NCI-H69 (cell line): ENCODE results near the gene S1PR4.
"Not testable (repeated sequence)": the region's sequence is repeated elsewhere in the genome, so short reads cannot be mapped to it uniquely, and the experiment has no call there.

Experiments
- DNase-seq: peaks from one replicate; lab custom pipeline; 2025; lab: John Stamatoyannopoulos, UW

Gene S1PR4

GRCh38 chr19:3196064-3196932 lies 17.7 kb downstream of the S1PR4 start:
- DNase-seq = peak; percentile 73

DNA sequence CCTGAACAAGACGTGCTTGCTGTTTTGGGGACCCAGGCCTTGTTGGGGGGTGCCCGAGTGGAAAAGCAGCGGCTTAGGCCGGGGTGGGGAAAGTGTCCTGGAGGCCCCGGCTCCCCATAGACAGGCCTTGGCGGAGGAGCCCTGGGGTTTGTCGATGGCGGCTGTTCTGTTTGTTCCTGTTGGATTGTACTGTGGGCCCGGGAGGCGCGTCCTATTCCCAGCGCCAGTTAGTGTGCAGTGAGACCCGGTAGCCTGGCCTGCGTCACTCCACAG lies 18.3 kb downstream of the S1PR4 start:
- DNase-seq = no peak

GRCh38 chr19:3198901-3199700 lies 20.5 kb downstream of the S1PR4 start:
- DNase-seq = no peak

DNA sequence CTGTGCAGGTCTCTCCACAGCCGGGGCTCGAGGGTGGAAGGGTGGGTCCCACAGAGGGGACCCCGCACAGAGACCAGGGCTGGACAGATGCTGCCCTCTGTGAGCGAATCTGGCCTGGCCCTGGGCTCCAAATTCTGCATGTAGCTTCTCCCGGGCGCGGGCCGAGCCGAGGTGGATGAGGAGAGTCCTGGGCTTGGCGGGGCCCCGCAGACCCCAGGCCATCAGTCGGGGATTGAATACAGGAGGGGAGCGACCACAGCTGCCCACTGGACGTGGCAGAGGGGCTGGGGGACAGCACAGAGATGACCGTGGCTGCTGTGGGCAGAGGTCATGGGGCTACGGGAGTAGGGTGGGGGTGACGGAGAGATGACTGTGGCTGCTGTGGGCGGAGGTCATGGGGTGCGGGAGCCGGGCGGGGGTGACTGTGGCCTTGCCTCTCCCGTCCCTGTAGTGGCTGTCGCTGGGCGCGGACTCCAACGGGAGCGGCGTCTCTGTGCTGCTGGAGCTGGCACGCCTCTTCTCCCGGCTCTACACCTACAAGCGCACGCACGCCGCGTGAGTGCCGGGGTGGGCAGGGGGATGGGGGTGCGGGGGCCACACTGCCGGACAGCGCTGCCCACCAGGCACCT lies 22.6 kb downstream of the S1PR4 start:
- DNase-seq = no peak

- no peak for DNase-seq
These were observed 23.3 kb downstream of the S1PR4 start for GRCh38 chr19:3201911-3202310.

DNA sequence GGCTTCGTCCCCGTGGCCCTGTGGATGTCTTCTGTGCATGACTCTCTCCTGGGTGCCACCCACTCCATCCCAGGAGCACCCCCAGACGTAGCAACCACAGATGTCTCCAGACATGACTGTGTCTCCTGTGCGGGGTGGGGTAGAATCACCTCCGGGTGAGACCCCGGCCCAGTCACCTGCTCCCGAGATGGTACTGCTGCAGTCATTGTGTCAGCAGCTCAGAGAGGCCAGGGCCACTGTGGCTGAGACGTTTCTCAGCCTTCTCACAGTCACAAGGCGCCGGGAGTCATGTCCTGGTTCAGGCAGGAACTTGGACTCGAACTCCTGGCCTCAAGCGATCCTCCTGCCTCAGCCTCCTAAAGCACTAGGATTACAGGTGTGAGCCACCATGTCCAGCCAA lies 23.8 kb downstream of the S1PR4 start:
- no peak for DNase-seq

GRCh38 chr19:3202895-3203294 lies 24.3 kb downstream of the S1PR4 start:
- DNase-seq = not testable (repeated sequence)

- DNase-seq = no peak
These were observed 25.5 kb downstream of the S1PR4 start for GRCh38 chr19:3203805-3204645.

DNA sequence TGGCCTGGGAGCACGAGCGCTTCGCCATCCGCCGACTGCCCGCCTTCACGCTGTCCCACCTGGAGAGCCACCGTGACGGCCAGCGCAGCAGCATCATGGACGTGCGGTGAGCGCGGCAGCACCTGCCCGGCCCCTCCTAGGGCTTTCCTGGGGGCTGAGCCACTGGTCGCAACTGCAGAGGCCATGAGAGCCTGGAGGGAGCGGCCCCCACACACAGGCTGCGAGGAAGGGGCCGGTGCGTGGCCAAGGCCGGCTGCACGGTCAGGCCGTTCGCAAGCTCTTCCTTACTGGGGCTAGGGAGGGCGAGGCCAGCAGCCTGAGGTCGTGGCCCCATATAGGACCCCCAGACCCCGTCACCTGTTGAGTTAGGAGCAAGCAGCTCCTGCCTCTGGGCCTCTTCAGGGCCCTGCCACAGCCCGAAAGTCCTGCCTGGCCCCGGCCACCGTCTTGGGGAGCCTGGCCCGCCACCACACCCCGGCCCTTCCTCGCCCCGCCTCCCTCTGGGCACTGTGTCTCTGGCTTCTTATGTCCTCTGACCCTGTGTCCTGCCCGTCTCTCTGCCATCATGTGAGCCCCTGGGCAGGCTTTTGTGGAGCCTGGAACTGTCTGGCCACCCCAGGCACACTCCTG lies 26.2 kb downstream of the S1PR4 start:
- no peak for DNase-seq

- DNase-seq = no peak
These were observed 27.8 kb downstream of the S1PR4 start for GRCh38 chr19:3206216-3206953.

DNA sequence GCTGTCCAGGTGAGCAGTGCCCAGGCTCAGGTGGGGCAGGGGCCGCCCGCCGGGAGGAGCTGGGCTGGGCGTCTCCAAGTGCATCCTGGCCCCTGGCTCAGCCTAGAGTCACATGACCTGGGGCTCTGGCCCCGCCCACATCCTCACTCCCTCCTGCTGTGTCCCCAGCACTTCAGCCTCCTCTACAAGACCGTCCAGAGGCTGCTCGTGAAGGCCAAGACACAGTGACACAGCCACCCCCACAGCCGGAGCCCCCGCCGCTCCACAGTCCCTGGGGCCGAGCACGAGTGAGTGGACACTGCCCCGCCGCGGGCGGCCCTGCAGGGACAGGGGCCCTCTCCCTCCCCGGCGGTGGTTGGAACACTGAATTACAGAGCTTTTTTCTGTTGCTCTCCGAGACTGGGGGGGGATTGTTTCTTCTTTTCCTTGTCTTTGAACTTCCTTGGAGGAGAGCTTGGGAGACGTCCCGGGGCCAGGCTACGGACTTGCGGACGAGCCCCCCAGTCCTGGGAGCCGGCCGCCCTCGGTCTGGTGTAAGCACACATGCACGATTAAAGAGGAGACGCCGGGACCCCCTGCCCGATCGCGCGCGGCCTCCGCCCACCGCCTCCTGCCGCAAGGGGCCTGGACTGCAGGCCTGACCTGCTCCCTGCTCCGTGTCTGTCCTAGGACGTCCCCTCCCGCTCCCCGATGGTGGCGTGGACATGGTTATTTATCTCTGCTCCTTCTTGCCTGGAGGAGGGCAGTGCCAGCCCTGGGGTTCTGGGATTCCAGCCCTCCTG lies 29.1 kb downstream of the S1PR4 start:
- peak; percentile 16 for DNase-seq

GRCh38 chr19:3208317-3209207 lies 30.0 kb downstream of the S1PR4 start:
- DNase-seq = no peak

DNA sequence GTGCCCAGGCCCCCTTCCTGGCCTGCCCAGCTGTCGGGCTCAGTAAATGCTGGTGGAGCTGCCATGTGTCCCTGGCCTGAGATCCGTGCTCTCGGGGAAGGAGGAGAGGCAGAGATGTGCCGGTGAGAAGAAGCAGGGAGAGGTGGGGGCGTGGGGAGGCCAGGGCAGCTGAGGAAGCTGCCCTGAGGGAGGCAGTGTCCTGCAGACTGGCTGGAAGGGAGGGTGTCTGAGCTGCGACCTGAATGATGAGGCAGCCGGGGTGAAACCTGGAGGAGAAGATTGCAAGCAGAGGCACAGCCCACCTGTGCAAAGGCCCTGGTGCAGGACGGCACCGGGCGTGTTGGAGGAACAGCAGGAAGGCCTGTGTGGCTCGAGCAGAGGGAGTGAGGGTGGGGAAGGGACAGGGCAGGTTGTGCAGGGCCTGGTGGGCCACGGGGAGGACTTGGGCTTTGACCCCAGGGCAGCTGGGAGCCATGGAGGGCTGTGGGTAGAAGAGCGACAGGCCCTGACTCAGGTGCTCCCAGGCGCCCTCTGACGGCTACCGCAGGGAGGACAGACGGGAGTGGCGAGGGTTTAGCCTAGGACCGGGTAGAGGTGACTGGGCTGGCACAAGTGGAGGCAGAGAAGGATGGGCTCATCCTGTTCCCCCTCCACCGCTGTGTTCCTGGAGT lies 31.9 kb downstream of the S1PR4 start:
- peak; percentile 49 for DNase-seq

DNA sequence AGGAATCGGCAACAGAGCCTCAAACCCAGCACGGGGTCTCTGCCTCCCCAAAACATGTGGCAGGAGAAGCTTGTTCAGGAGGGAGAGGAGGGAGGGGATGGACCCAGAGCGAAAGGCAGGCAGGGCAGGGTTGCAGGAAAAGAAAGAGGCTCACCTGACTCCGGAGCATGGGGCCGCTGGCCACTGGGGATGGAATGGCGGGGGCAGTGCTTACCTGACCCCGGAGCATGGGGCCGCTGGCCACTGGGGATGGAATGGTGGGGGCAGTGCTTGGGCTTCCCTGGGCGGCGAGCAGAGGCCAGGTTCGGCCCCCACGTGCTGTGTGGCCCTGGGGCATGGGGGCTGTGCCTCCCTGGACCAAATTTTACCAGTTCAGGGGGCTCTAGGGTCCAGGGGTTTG lies 32.6 kb downstream of the S1PR4 start:
- no peak for DNase-seq

GRCh38 chr19:3213159-3213558 lies 34.6 kb downstream of the S1PR4 start:
- DNase-seq = no peak

DNA sequence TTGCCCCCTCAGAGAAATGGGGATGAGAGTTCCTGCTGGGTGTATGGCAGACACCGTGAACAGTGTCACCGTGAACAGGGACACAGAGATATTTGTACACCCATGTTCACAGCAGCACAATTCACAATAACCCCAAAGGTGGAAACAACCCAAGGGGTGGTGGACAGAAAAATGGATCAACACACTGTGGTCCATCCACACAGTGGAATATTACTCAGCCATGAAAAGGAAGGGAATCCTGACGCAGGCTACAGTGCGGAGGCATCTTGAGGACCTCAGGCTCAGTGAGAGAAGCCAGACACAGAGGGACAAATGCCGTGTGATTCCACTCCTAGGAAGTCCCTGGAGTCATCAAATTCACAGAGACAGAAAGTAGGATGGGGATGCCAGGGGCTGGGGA lies 38.3 kb downstream of the S1PR4 start:
- no peak for DNase-seq

DNA sequence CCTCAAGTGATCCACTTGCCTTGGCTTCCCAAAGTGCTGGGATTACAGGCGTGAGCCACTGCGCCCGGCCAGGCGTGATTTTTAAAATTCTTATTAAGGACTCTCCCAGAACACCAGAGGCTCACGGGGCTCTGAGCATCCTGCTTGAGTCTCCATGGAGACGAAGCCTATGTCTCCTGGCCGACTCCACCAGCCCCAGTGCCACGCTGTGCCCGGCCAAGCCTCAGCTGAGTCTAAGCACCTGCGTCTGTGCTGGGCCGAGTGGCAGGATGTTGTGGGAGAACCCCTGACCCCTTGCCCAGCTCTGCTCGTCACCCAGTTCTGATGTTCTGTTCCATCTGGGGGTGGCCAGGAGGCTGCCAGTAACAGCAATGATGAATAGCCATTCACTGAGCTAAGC lies 42.0 kb downstream of the S1PR4 start:
- peak; percentile 25 for DNase-seq

- DNase-seq = not testable (repeated sequence)
These were observed 43.0 kb downstream of the S1PR4 start for GRCh38 chr19:3221576-3221975.
